Myocyte (in vitro differentiated cells): ENCODE results near the gene RPL22. TPM values are rescaled to one million over a fixed set of nuclear protein-coding genes. Genes with fewer than 3 reads are reported as not detected.
A peak's percentile ranks its signal among the peaks of the same experiment; 100 is the strongest.
"Not testable (repeated sequence)": the region's sequence is repeated elsewhere in the genome, so short reads cannot be mapped to it uniquely, and the experiment has no call there.

ENCODE experiments used
- DNase-seq: peaks from one replicate; pipeline ENCODE4 v3.0.0-alpha.2; 2012; ENCODE audit warnings: low read depth
- total RNA-seq: library from RNA; depleted of rRNA; stranded (reverse); fragments of >200 nt; gene quantifications from 2 replicates; pipeline ENCODE4 v1.2.3, GENCODE V29; 2014

RPL22 gene
- total RNA-seq, 1 donor from 2014 or later = 160 TPM

DNA sequence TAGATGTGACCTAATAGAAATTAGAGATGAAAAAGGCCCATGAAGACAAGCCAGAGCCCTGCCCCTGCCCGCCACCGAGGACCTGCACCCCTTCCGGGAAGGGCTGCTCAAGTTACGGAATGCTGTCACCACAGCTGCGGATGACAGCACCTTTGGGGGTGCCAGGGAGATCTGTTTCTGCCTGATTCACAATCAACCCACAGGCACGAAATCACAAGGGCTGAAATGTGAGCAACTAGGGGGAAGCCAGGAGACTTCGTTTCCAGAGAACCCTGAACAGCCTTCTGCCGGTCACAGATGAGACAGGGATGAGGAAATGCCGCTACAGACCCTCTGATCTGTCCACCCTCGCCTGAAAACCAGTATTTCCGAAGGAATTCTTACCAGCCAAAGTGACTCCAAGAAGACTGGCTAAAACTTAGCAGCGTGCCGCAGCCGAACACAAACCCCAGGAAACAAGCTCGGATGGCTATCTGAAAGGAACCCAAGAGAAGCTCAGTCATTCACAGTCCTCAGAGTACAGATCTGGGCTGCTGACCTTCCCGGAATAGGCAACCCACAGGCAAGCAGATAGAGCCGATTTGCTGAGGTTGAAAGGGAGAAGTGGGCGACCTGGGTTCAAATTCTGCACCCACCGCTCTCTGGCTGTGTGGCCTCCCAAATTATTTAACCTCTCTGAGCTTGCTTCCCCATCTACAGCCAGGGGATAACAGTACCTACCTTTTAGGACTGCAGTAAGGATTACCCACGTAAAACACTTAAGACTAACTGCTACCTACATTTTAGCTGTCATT, 35.3 kb upstream of the RPL22 start:
- DNase-seq = peak; percentile 93

DNA sequence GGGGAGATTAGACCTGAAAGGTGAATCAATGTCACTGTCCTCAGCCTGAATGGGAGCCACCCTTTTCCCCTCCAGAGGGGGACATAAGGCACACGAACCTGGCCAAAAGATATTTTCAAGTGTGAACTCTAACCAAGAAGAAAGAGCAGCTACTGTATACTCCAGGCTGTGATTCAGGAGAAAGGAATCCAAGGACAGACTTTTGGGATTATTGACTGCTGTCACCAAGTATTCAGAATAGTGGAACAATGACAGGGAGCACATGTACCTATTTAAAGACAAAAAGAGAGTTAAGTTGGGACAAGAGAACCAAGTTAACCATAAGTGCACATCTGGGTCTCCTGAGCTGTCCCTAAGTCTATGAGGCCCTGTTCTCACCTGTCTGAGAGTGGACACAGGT, 34.0 kb upstream of the RPL22 start:
- DNase-seq = peak; percentile 50

DNA sequence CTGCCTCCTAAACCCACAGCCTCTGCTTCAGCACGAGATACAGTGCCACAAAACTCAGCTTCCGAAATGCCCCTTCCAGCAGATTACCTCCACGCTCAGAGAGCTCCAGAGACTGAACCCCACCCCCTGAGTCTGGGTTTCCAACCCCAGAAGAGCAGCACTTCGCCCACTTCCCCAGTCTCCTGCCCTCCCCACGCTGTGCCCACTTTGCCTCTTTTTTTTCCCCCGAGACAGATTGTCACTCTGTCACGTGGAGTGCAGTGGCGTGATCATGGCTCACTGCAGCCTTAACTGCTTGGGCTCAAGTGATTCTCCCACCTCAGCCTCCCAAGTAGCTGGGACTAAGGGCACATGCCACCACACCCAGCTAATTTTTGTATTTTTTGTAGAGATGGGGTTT, 26.3 kb upstream of the RPL22 start:
- no peak for DNase-seq

DNA sequence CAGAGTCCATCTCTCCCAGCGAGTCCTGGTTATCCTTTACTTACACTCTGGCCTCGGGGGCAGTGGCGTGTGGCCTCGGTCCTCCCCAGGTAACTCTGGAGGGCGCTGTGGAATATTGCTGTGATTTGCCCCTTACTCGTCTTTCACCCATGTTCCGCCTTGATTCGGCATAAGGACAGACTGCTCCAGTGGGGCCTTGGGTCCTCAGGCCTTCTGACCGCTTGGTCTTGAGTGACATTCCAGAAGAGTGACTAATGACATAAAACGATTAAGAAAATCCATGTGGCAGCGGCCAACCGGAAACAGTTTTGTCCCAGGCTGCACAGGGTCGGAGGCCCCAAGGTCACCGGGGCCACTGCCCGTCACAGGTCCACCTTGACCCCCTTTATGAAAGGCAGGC, 25.3 kb upstream of the RPL22 start:
- DNase-seq = no peak

DNA sequence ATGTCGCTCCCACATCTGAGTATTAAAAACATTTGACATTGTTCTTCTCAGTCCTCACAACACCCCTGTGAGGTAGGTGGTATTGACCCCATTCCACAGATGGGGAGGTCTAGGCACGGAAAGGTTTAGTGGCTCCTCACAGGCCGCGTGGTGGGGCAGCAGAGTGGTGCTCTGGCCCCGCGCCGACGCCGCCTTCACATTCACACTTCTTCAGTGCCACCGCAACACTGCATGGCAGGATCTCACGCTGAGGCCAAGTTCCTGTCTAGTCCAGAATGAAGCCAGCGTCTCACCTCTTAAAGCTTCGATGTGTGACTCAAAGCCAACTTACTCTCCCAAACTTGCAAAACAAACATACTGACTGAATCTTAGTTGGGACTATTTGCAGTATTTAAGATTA, 24.2 kb upstream of the RPL22 start:
- no peak for DNase-seq

DNA sequence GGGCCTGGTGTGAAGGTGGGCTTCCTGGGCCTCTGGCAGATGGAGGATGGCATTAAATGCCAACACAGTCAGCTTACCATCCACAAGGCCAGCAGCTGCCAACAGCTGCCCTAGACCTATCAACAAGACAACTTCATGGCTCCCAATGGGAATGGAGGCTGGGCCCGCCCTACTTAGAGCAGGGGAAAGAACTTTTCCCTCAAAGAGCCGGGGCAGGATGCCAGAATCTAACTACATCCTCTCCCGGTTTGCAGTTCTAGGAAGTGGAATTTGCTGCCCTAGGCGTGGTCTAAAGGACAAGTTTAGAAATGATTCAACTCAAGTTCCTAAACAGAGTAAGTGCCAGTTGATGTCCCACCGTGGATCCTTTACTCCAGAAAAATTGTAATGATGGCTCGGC, 23.2 kb upstream of the RPL22 start:
- DNase-seq = peak; percentile 90

DNA sequence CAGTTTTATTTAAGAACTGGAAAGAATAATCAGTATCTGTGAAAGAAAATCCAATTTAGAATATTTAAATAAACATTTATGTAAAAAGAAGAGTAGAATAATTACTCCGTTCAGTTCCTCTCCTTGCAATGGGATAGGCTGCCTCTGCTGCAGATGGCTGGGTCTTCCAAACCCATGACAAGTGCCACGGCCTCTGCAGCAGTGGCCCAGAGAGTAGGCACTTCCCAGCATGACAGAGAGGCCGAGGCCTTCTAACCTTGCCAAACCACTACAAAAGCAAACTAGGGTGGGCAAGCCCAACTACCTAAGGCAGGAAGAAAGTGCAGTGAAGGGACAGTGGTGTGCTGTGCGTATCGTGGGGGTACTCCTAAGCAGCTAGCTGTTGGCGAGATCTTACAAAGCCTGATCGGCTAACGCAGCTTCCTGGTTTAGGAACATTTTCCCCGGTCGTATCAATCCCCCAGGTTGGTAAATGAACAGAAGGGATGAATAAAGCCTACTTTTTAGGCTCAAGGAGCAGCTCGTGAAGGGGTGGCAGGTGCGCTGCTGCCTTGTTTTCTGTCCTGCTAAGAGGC, 21.9 kb upstream of the RPL22 start:
- DNase-seq = no peak

DNA sequence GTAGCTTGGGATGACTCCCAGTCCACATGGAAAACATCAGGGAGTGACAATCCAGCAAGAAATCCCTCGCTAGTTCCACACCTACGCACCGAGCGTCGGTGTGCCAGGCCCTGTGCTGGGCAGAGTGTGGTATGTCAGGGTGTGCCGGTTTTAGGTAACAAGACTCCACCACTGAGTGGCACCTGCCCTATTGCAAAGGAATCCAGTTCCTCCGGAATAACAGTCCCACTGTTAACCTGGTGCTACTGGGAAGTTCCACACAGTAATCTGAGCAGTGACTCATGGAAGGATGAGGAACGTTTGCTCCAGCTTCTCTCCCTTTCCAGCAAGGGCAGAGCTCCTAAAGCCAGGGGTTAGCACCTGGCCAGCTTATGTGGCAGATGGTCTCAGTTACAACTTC, 20.8 kb upstream of the RPL22 start:
- no peak for DNase-seq

DNA sequence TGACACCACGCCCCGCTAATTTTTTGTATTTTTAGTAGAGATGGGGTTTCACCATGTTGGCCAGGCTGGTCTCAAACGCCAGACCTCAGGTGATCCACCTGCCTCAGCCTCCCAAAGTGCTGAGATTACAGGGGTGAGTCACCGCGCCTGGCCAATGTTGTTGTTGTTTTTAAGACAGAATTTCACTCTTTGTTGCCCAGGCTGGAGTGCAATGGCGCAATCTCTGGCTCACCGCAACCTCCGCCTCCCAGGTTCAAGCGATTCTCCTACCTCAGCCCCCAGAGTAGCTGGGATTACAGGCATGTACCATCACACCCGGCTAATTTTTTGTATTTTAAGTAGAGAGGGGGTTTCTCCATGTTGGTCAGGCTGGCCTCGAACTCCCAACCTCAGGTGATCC, 20.2 kb upstream of the RPL22 start:
- DNase-seq = not testable (repeated sequence)

DNA sequence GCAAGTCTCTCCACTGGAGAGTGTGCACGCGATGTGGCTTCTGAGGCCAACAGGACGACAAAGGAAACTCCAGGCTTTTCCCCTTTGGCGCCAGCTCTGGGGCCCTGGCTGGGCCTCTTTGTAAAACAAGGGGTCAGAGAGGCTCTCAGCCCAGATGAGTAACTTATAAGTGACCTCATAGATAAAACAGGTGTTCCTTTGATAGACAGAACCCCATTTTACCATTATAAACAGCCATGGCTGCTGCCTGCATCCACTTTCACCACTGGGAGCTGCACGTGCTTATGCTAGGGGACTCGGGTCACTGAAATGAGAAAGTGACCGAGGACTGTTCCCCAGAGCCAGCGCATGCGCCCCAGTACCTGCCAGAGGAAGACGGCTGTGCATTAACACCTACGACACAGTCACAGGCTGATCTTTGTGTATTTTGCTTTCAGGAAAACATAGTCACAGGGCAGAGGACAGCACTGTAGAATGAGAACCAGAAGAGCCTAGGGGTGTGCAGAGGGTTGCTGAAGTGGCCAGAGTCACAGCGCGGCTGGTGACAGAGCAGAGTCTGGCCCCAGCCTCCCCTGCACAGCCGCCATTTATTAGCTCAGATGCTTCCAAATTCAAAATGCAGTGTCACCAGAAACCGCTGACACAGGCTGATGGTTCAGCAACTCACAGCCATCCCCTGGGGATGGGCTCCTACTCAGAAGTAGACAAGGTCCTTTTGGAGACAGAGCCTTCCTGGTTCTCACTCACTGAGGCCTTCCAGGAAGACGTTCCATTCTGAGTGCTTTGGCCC, 19.2 kb upstream of the RPL22 start:
- no peak for DNase-seq

DNA sequence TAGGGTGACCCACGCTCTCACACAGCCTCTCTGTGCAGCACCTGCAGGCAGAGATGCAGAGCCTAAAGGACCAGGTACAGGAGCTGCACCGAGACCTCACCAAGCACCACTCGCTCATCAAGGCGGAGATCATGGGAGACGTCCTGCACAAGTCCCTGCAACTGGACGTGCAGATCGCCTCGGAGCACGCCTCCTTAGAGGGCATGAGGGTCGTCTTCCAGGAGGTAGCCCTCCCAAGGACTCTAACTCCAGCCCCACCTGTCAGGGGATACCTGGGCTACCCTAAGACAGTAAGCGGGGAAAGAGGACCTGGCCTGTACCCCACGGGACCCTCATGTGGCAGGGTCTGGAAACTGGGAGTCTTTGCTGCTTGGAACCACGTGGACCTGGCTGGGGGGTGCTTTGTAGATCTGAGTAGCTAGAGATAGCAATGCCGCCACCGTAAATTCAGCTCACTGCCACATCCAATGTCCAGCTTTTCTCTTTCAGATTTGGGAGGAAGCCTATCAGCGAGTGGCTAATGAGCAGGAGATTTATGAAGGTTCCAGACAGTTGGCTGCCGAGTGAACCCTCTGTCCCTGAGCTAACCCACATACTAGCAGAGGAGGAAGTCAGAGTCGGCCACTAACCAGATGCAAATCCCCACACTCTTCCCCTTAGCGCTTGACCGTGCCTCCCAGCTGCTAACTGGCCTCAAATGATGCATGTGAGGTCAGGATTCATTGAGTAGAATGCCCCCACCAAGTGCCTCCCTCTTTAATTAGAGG, 13.0 kb upstream of the RPL22 start:
- no peak for DNase-seq

DNA sequence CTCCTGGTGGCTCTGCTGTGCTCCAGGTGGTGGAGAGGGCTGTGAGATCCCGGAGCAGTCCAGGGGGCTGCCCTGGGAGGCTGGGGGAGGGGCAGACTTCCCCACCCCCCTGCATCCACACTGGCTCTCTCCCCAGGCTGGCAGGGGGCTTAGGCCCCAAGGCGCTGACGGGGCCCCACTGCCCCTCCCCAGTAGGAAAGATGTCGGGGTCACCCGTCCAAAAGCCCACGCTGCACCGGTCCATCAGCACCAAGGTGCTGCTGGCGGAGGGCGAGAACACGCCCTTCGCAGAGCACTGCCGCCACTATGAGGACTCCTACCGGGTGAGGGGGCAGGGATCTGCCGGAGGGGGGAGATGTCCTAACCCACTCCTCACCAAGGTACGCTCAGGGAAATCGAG, 12.3 kb upstream of the RPL22 start:
- no peak for DNase-seq

DNA sequence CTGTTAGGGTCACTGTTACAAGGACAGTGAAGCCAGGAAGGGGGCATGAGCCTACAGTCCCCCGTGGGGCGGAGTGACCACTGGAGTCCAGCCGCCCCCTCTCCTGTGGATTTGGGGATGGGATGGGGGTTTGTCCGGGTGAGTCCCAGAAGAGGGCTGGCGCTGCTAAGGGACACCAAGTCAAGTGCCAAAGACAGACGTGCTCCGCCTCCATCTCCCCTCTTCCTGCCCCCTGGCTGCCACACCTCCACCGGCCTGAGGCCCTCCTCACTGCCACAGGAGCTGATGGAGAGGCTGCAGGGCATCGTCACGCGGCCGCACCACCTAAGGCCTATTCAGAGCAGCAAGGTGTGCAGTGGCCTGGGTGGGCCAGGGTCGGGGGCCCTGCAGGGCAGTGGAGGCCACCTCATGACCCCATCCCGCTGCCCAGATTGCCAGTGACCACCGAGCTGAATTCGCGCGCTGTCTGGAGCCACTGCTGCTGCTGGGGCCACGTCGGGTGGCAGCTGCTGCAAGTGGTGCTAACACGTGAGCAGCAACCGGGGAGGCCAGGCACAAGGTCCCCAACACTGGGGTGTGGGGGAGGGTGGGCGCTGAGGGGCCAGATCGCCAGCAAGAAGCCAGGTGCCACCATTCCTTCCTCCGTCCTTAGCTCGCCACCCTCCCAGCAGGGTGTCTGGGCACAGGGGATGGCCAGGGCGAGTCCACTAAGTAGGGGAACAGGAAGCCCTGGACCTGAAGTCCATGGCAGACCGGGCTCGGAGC, 11.4 kb upstream of the RPL22 start:
- DNase-seq = no peak

DNA sequence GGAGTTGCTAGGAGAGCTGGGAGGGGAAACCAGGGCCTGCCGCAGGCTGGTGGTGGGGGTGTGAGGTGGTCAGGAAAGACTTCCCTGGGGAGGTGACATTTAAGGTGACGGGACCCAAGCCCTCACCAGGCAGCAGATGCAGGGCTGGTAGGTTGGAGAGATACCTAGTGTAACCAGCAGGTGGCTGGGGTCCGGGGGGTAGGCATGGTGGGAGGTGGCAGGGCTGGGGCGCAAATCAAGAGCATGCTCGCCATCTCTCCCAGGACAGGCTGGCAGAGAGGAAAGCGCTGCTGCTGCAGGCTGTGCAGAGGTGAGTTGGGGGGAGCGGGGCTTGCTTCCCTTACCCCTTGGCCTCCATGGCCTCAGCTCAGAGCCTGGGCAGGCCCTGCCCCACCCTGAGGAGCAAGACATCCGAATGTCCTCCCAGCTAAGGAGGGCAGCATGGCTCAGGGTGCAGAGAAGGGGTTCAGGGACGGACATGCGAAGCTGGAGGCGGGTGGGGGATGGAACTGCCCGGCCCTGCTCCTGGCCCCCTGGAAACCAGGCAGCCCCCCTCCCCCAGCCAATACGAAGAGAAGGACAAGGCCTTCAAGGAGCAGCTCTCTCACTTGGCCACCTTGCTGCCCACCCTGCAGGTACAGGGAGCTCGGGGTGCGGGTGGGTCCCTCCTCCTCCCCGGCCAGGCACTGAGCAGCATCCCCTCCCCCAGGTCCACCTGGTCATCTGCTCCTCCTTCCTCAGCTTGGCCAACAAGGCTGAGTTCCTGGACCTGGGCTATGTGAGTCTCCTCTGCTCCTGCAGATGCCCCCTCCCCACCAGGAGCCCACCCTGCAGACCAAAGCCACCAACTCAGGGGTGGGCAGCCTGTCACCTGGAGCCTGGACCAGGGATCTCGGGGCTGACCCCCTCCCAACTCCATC, 10.5 kb upstream of the RPL22 start:
- DNase-seq = no peak

DNA sequence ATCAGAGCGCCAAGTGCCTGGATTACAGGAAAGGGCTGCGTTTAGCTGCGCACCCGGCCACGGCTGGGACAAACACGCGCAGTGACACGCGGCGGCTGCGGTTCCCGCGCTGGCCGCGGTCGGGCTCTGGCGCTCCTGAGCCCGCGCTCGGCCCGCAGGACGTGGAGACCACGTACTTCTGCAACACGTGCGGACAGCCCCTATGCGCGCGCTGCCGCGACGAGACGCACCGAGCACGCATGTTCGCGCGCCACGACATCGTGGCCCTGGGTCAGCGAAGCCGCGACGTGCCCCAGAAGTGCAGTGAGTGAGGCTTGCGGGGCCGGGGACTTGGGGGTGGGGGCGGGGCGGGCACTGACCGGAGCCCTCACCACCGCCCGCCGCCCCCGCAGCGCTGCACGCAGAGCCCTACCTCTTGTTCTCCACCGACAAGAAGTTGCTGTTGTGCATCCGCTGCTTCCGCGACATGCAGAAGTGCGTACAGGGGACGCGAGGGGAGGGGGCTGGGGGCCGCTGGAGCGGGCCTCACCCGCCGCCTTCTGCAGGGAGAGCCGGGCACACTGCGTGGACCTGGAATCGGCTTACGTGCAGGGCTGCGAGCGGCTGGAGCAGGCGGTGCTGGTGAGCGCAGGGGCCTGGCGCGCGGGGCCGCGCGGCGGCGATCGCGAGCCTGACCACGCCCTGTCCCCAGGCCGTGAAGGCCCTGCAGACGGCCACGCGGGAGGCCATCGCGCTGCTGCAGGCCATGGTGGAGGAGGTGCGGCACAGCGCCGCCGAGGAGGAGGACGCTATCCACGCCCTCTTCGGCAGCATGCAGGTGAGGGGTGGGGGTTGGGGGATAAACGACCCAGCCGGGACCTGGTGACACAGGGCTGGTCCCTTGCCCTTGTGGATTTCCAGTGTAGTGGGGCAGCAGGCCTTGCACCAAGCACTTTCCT, 9.6 kb upstream of the RPL22 start:
- DNase-seq = peak; percentile 43

DNA sequence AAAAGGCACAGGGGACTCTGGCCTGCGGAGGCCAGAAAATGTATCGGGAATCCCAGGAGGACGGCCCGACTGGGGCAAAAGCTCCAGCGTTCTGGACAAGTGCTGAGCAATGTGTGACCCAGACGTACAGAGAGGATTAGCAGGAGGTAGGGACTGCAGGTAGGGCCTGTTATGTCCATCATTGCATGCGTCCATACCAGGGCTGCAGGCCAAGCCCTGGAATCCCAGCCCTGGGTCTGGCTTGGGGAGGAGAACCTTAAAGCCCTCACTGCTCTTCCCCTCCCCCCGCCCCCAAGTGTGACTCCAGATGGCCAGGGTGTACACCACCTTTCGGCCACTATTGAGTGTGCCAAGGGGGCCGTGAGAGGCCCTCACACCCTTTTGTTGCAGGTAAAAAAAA, 8.5 kb upstream of the RPL22 start:
- no peak for DNase-seq

DNA sequence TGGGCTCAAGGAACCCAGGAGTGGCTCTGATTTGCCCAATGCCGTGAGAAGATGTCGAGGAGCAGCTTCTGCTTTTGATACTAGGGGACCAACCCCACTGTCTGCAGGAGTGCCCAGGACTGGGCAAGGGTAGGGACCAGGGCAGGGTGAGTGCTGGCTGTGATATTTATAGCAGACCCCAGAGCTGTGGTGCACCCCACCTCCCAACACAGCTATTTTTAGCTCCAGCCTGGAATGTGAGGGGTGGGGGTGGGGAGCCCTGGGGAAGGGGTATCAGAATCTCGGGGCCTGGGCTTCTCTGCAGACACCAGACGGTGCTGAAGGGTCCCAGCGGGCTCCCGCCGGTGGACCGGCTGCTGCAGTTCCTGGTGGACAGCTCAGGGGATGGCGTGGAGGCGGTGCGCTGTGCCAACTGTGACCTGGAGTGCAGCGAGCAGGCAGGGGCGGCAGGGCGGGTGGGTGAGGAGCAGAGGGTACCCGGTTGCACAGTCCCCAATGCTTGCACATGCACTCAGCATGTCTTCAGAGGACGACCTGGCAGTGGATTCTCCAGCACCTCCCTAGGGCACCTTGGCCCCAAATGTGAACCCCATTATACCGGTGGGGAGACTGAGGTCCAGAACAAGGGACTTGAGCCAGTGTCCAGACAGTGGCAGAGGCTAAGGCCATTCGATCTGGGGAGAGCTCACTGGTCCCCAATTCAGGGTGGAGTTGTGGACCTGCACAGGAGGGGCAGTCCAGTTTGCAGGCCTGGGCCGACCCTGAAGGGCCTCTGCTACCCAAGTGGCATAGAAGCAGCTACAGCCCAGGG, 7.9 kb upstream of the RPL22 start:
- no peak for DNase-seq

DNA sequence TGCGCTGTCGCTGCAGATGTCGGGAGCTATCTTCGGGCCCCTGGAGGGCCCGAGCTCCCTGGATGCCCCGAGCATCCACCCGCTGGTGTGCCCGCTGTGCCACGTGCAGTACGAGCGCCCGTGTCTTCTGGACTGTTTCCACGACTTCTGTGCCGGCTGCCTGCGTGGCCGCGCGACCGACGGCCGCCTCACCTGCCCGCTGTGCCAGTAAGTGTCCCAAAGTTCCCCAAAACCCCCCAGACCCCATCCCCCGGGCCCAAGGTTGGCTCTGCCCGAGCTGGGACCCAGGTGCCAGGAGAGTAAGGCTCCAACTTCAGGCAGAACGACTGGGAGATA, 7.1 kb upstream of the RPL22 start:
- no peak for DNase-seq
